ENCODE data around the gene KCNJ6. TPM values are rescaled to one million over a fixed set of nuclear protein-coding genes. Genes with fewer than 3 reads are reported as not detected.

The KCNJ6 gene
- total RNA-seq, 2 experiments from 2014 or later: not detected

DNA sequence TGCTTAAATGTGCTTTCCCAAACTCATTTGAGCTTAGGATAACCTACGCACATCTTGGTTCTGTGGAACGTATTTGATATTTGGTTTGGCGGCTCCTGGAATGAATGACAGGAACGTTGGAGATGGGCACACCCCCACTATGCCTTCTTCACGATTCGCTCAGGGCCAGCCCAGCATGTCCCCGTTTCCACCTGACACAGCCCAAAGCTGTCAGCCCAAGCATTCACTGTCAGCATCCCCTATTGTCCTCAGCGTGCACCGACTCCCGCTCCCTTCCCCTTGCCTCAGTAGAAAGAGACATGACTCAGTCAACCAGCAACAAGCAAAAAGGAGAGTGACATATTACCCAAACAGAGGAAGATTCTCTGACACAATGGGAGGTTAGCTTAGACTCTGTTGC, 181.4 kb downstream of the KCNJ6 start:
- POLR2A ChIA-PET: no interaction called here
- H3K4me3 ChIP-seq (ENCODE audit: low read depth, low read length, poor library complexity, severe bottlenecking): no peak overlapping the region
- no peaks in the 10 kb centered on the region for H4K20me1 ChIP-seq (ENCODE audit: insufficient read depth, low read length)
- intact Hi-C loops (cut with micrococcal nuclease; ENCODE audit: unreplicated experiment): no loop called here
- no peak overlapping the region for H3K27ac ChIP-seq (ENCODE audit: low read depth, low read length, poor library complexity, severe bottlenecking)
- CTCF ChIA-PET (ENCODE audit: unreplicated experiment): no interaction called here
- DNase-seq (ENCODE audit: low spot score): no peak
- no peaks in the 10 kb centered on the region for H3K9me2 ChIP-seq (ENCODE audit: insufficient read depth, low read length)
- no peaks in the 10 kb centered on the region for H3K36me3 ChIP-seq (ENCODE audit: insufficient read depth, low read length)
- H3K4me2 ChIP-seq (ENCODE audit: low read length): no peak overlapping the region
- H3K4me1 ChIP-seq (ENCODE audit: insufficient read depth, low read length, poor library complexity, severe bottlenecking): no peaks in the 10 kb centered on the region
- no peaks in the 10 kb centered on the region for H3K79me2 ChIP-seq (ENCODE audit: insufficient read depth, low read depth, low read length)
- no peaks in the 10 kb centered on the region for H3K9me3 ChIP-seq (ENCODE audit: low read length)
- H2AFZ ChIP-seq (ENCODE audit: low read length): no peak overlapping the region
- no TSS peak for BruUV-seq (replicated peaks)
- TF ChIP-seq EZH2phosphoT487 (IDR thresholded peaks at IDR 0.05; ENCODE audit: borderline replicate concordance, low read depth, low read length): no peak
- TF ChIP-seq, protein P1, sequence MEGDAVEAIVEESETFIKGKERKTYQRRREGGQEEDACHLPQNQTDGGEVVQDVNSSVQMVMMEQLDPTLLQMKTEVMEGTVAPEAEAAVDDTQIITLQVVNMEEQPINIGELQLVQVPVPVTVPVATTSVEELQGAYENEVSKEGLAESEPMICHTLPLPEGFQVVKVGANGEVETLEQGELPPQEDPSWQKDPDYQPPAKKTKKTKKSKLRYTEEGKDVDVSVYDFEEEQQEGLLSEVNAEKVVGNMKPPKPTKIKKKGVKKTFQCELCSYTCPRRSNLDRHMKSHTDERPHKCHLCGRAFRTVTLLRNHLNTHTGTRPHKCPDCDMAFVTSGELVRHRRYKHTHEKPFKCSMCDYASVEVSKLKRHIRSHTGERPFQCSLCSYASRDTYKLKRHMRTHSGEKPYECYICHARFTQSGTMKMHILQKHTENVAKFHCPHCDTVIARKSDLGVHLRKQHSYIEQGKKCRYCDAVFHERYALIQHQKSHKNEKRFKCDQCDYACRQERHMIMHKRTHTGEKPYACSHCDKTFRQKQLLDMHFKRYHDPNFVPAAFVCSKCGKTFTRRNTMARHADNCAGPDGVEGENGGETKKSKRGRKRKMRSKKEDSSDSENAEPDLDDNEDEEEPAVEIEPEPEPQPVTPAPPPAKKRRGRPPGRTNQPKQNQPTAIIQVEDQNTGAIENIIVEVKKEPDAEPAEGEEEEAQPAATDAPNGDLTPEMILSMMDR (conservative IDR thresholded peaks at IDR 0.05; ENCODE audit: low read length): no peak

DNA sequence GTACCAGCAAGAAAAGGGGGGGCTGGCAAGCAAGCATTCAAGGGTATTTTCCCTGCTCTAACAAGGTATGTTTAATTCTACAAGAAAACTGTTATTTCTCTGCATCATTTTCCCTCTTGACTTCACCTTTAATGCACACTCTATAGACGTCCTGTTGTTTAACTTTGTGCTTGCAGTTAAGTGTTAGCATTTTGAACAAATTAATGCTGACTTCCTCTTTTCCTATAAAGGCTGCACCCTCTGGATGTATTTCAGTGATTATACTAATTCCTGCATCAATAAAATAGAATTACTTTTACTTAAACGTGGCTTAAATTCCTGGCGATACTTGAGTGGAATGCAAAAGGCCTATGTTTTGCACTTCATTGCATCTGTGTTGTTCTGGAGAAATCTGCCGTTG, 183.3 kb downstream of the KCNJ6 start:
- POLR2A ChIA-PET: no interaction called here
- TF ChIP-seq, protein P1 (conservative IDR thresholded peaks at IDR 0.05; ENCODE audit: low read length): no peak
- TF ChIP-seq EZH2phosphoT487 (IDR thresholded peaks at IDR 0.05; ENCODE audit: borderline replicate concordance, low read depth, low read length): no peak
- Histone ChIP-seq H2AFZ (ENCODE audit: low read length) (no peak overlapping the region), H3K4me3 (ENCODE audit: low read depth, low read length, poor library complexity, severe bottlenecking) (no peak overlapping the region), H3K9me3 (ENCODE audit: low read length) (no peaks in the 10 kb centered on the region), H3K4me2 (ENCODE audit: low read length) (no peak overlapping the region), H3K9me2 (ENCODE audit: insufficient read depth, low read length) (no peaks in the 10 kb centered on the region), H3K79me2 (ENCODE audit: insufficient read depth, low read depth, low read length) (no peaks in the 10 kb centered on the region), H3K4me1 (ENCODE audit: insufficient read depth, low read length, poor library complexity, severe bottlenecking) (no peaks in the 10 kb centered on the region), H4K20me1 (ENCODE audit: insufficient read depth, low read length) (no peaks in the 10 kb centered on the region), H3K36me3 (ENCODE audit: insufficient read depth, low read length) (no peaks in the 10 kb centered on the region), H3K27ac (ENCODE audit: low read depth, low read length, poor library complexity, severe bottlenecking) (no peak overlapping the region)
- no peak for DNase-seq (ENCODE audit: low spot score)
- intact Hi-C loops (cut with micrococcal nuclease; ENCODE audit: unreplicated experiment): no loop called here
- CTCF ChIA-PET (ENCODE audit: unreplicated experiment): no interaction called here
- no TSS peak for BruUV-seq (replicated peaks)

DNA sequence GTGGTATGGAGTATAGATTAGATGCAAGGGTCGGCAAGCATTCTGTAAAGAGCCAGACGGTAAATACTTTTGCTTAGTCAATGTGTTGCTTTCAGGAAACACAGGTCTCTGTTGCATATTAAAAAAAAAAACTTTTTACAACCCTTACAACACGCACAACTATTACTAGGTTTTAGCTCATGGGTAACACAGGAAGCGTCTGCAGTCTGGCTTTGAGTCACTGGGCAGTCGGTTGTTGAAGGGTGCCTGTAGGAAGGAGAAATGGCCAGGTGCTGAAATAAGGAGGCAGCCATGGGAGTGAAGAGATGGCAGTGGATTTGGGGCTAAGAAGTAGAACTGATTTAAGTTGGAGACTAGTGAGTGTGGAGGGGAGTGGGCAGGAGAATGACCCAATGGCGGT, 192.1 kb downstream of the KCNJ6 start:
- Histone ChIP-seq H2AFZ (ENCODE audit: low read length) (no peak overlapping the region), H4K20me1 (ENCODE audit: insufficient read depth, low read length) (no peaks in the 10 kb centered on the region), H3K4me1 (ENCODE audit: insufficient read depth, low read length, poor library complexity, severe bottlenecking) (no peaks in the 10 kb centered on the region), H3K27ac (ENCODE audit: low read depth, low read length, poor library complexity, severe bottlenecking) (no peak overlapping the region), H3K9me2 (ENCODE audit: insufficient read depth, low read length) (no peaks in the 10 kb centered on the region), H3K4me3 (ENCODE audit: low read depth, low read length, poor library complexity, severe bottlenecking) (no peak overlapping the region), H3K4me2 (ENCODE audit: low read length) (no peak overlapping the region), H3K9me3 (ENCODE audit: low read length) (no peaks in the 10 kb centered on the region), H3K36me3 (ENCODE audit: insufficient read depth, low read length) (no peaks in the 10 kb centered on the region), H3K79me2 (ENCODE audit: insufficient read depth, low read depth, low read length) (no peaks in the 10 kb centered on the region)
- no peak for DNase-seq (ENCODE audit: low spot score)
- ChIA-PET POLR2A (no interaction called here), CTCF (ENCODE audit: unreplicated experiment) (no interaction called here)
- intact Hi-C loops (cut with micrococcal nuclease; ENCODE audit: unreplicated experiment): no loop called here
- BruUV-seq (replicated peaks): no TSS peak
- TF ChIP-seq, protein P1 (conservative IDR thresholded peaks at IDR 0.05; ENCODE audit: low read length): no peak
- TF ChIP-seq EZH2phosphoT487 (IDR thresholded peaks at IDR 0.05; ENCODE audit: borderline replicate concordance, low read depth, low read length): no peak
